MM.1S (cell line): Measurements from ENCODE around the gene ALPK3.
"Not testable (repeated sequence)": the region's sequence is repeated elsewhere in the genome, so short reads cannot be mapped to it uniquely, and the experiment has no call there.

ENCODE experiments used
- DNase-seq: peaks from one replicate; pipeline ENCODE4 v3.0.0-alpha.2; 2015
- H2AFZ ChIP-seq: fragments of 300-600 bp; sonication (generic); 2 replicates; pipeline ENCODE4 v1.6.0; 2016; ENCODE audit warnings: antibody characterized with exemption, low read length
- H3F3A ChIP-seq: fragments of 300-600 bp; sonication (generic); 2 replicates; pipeline ENCODE4 v1.6.1; 2016; ENCODE audit warnings: mild to moderate bottlenecking, antibody characterized with exemption, low read length, moderate library complexity, mixed read lengths; ENCODE audit not compliant: insufficient read depth
- H3K27ac ChIP-seq: fragments of 300-600 bp; sonication (generic); 2 replicates; pipeline ENCODE4 v1.5.1; 2016; ENCODE audit warnings: mild to moderate bottlenecking, low read length
- H3K27me3 ChIP-seq: fragments of 300-600 bp; sonication (generic); replicated peaks from 2 replicates; pipeline ENCODE4 v1.6.0; 2016; ENCODE audit warnings: low read length; ENCODE audit not compliant: insufficient read depth
- H3K36me3 ChIP-seq: fragments of 300-600 bp; sonication (generic); replicated peaks from 2 replicates; pipeline ENCODE4 v1.6.1; 2016; ENCODE audit warnings: mild to moderate bottlenecking, low read length, mixed read lengths; ENCODE audit not compliant: insufficient read depth
- H3K4me1 ChIP-seq: fragments of 300-600 bp; sonication (generic); 2 replicates; pipeline ENCODE4 v1.6.1; 2016; ENCODE audit warnings: low read length, mixed read lengths
- H3K4me2 ChIP-seq: fragments of 300-600 bp; sonication (generic); 2 replicates; pipeline ENCODE4 v1.6.0; 2016; ENCODE audit warnings: low read depth, low read length
- H3K4me3 ChIP-seq: fragments of 300-600 bp; sonication (generic); 2 replicates; pipeline ENCODE4 v1.5.1; 2016; ENCODE audit warnings: low read length, mixed read lengths
- H3K79me2 ChIP-seq: fragments of 300-600 bp; sonication (generic); 2 replicates; pipeline ENCODE4 v1.6.1; 2016; ENCODE audit warnings: mixed run types, low read length, mixed read lengths
- H3K9ac ChIP-seq: fragments of 300-600 bp; sonication (generic); 2 replicates; pipeline ENCODE4 v1.6.1; 2016; ENCODE audit warnings: low read length, mixed read lengths
- H3K9me2 ChIP-seq: fragments of 300-600 bp; sonication (generic); replicated peaks from 2 replicates; pipeline ENCODE4 v1.6.1; 2016; ENCODE audit warnings: mild to moderate bottlenecking, low read length, mixed read lengths; ENCODE audit not compliant: insufficient read depth
- H3K9me3 ChIP-seq: fragments of 300-600 bp; sonication (generic); replicated peaks from 2 replicates; pipeline ENCODE4 v1.6.1; 2016; ENCODE audit warnings: mild to moderate bottlenecking, low read length, mixed read lengths; ENCODE audit not compliant: insufficient read depth
- H4K20me1 ChIP-seq: fragments of 300-600 bp; sonication (generic); 2 replicates; pipeline ENCODE4 v1.6.1; 2016; ENCODE audit warnings: mild to moderate bottlenecking, low read length, moderate library complexity, mixed read lengths; ENCODE audit not compliant: insufficient read depth
- CTCF ChIP-seq: fragments of 300-600 bp; sonication (generic); IDR thresholded peaks from 2 replicates; pipeline ENCODE4 v1.5.1; 2016; ENCODE audit warnings: antibody characterized with exemption, low read length, mixed read lengths
- EZH2 ChIP-seq: fragments of 300-600 bp; sonication (generic); optimal IDR thresholded peaks from 2 replicates; pipeline ENCODE3; 2017; ENCODE audit warnings: low read depth, mild to moderate bottlenecking, antibody characterized with exemption, low read length, mixed read lengths
- EZH2phosphoT487 ChIP-seq: fragments of 300-600 bp; sonication (generic); IDR thresholded peaks from 2 replicates; pipeline ENCODE4 v1.6.1; 2018; ENCODE audit warnings: antibody characterized with exemption, low read length

Gene ALPK3

DNA sequence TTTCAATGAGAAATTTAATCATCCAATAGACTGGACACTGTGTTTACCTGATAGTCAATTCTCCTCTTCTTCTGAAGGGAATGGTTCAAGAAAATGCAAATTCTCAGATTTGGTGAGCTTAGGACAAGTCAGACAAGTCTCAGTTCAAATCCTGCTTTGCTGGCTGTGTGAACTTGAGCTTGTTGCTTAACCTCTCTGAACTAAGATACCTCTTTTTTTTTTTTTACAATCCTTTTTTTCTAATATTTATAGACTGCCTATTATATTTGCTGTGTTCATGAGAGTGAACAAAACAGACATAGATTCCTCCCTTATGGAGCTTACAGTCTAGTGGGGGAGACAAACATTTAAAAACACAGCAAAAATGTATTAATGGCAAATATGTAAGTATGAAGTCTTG lies 59.1 kb downstream of the ALPK3 start:
- no peak overlapping the region for H2AFZ ChIP-seq
- H3K36me3 ChIP-seq = no peaks in the 10 kb centered on the region
- no peaks in the 10 kb centered on the region for H3F3A ChIP-seq
- no peak overlapping the region for H3K9ac ChIP-seq
- no peak for DNase-seq
- no peak overlapping the region for H3K4me3 ChIP-seq
- no peaks in the 10 kb centered on the region for H4K20me1 ChIP-seq
- H3K27ac ChIP-seq = no peak overlapping the region
- no peak overlapping the region for H3K4me2 ChIP-seq
- H3K9me2 ChIP-seq = no peaks in the 10 kb centered on the region
- H3K27me3 ChIP-seq = no peaks in the 10 kb centered on the region
- no peaks in the 10 kb centered on the region for H3K4me1 ChIP-seq
- H3K79me2 ChIP-seq = no peaks in the 10 kb centered on the region
- TF ChIP-seq EZH2 (no peak), CTCF (no peak), EZH2phosphoT487 (no peak)
- no peaks in the 10 kb centered on the region for H3K9me3 ChIP-seq

- H3K79me2 ChIP-seq, DNase-seq: not testable (repeated sequence)
Observed at GRCh38 chr15:84877701-84878100, 60.5 kb downstream of the ALPK3 start.

DNA sequence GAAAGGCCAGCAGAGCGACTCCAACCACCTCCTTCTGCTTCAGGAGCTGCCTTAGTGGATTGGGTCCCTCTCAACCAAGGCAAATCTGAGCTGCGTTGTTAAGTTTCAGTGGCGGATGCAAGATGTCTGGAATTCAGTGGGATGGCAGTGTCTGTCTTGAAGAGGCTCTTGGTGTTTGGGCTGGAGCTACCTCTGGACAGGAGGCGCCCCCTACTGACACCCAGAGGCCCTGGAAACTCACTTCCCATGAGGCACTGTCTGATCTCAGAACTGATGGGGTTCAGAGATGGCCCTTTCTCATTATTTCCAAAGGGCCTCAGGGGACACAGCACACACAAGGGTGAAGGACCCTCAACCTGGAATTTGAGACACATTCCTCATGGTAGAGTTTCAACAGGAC lies 61.3 kb downstream of the ALPK3 start:
- Histone ChIP-seq H3K9me2 (no peaks in the 10 kb centered on the region), H3K9ac (no peak overlapping the region), H4K20me1 (no peaks in the 10 kb centered on the region), H3K27me3 (no peaks in the 10 kb centered on the region), H3K4me2 (no peak overlapping the region), H3K4me3 (no peak overlapping the region), H3F3A (no peaks in the 10 kb centered on the region), H3K27ac (no peak overlapping the region), H2AFZ (no peak overlapping the region), H3K79me2 (no peaks in the 10 kb centered on the region), H3K4me1 (no peaks in the 10 kb centered on the region), H3K36me3 (no peaks in the 10 kb centered on the region), H3K9me3 (no peaks in the 10 kb centered on the region)
- TF ChIP-seq EZH2phosphoT487 = no peak
- peak; percentile 66 for TF ChIP-seq CTCF
- TF ChIP-seq EZH2 = no peak
- DNase-seq = peak; percentile 43

More at GRCh38 chr15:84877701-84878100, 60.5 kb downstream of the ALPK3 start:
- not testable (repeated sequence) for H3K4me3 ChIP-seq, H4K20me1 ChIP-seq, H3K9me2 ChIP-seq, H3K36me3 ChIP-seq, H3K4me2 ChIP-seq, H3F3A ChIP-seq, H3K4me1 ChIP-seq, H3K9me3 ChIP-seq, H3K27me3 ChIP-seq, H3K9ac ChIP-seq, H2AFZ ChIP-seq, H3K27ac ChIP-seq

GRCh38 chr15:84879088-84879780 lies 62.1 kb downstream of the ALPK3 start:
- no peaks in the 10 kb centered on the region for H3K9me3 ChIP-seq
- H4K20me1 ChIP-seq = no peaks in the 10 kb centered on the region
- no peaks in the 10 kb centered on the region for H3K4me1 ChIP-seq
- TF ChIP-seq EZH2 (no peak), CTCF (no peak), EZH2phosphoT487 (no peak)
- no peak overlapping the region for H2AFZ ChIP-seq
- no peaks in the 10 kb centered on the region for H3K79me2 ChIP-seq
- no peak for DNase-seq
- no peak overlapping the region for H3K9ac ChIP-seq
- no peak overlapping the region for H3K4me2 ChIP-seq
- H3K4me3 ChIP-seq = no peak overlapping the region
- H3K36me3 ChIP-seq = no peaks in the 10 kb centered on the region
- H3K27ac ChIP-seq = no peak overlapping the region
- H3K9me2 ChIP-seq = no peaks in the 10 kb centered on the region
- no peaks in the 10 kb centered on the region for H3F3A ChIP-seq
- no peaks in the 10 kb centered on the region for H3K27me3 ChIP-seq
